Mesodermal cell (in vitro differentiated cells): ENCODE data around the gene PERCC1.

Source experiments
- H3K27ac ChIP-seq: 2 replicates; pipeline ENCODE4 v1.7.0; 2013; ENCODE audit warnings: mild to moderate bottlenecking, low read depth, low read length, moderate library complexity; ENCODE audit not compliant: severe bottlenecking
- H3K36me3 ChIP-seq: 2 replicates; pipeline ENCODE4 v1.7.1; 2013; ENCODE audit warnings: mild to moderate bottlenecking, low read length, moderate library complexity; ENCODE audit not compliant: control insufficient read depth, insufficient read depth
- H3K4me1 ChIP-seq: one replicate; pipeline ENCODE4 v1.7.1; 2013; ENCODE audit warnings: mild to moderate bottlenecking, low read length; ENCODE audit not compliant: insufficient read depth, control insufficient read depth, poor library complexity, severe bottlenecking
- H3K4me3 ChIP-seq: 2 replicates; pipeline ENCODE4 v1.7.0; 2013; ENCODE audit warnings: low read length, control low read depth, mild to moderate bottlenecking; ENCODE audit not compliant: insufficient read depth, poor library complexity, severe bottlenecking; ENCODE audit errors: extremely low read depth
- H3K9me3 ChIP-seq: 2 replicates; pipeline ENCODE4 v1.7.1; 2013; ENCODE audit warnings: mild to moderate bottlenecking, low read length, moderate library complexity; ENCODE audit not compliant: control insufficient read depth
- WGBS, 2 experiments: methylation state at CpG; one replicate each; pipeline ENCODE4 v1.1.5; 2013; ENCODE audit warnings: missing lambda C conversion rate in 2 of 2; ENCODE audit not compliant: insufficient coverage in 2 of 2; 5-methylcytosine and 5-hydroxymethylcytosine counted together

Gene PERCC1

GRCh38 chr16:1395444-1396031, 35.3 kb upstream of the PERCC1 start:
- 96 to 97% methylated on average over 21 to 22 of the region's 22 CpGs for WGBS, 2 experiments
- no peak overlapping the region for H3K27ac ChIP-seq
- H3K4me3 ChIP-seq: no peak overlapping the region
- H3K4me1 ChIP-seq: no peaks in the 10 kb centered on the region
- no peaks in the 10 kb centered on the region for H3K9me3 ChIP-seq
- H3K36me3 ChIP-seq: peaks cover 15% of the 10 kb centered on the region

- Histone ChIP-seq H3K27ac (no peak overlapping the region), H3K9me3 (no peaks in the 10 kb centered on the region), H3K36me3 (peaks cover 30% of the 10 kb centered on the region), H3K4me1 (no peaks in the 10 kb centered on the region), H3K4me3 (no peak overlapping the region)
- WGBS, 2 experiments: 96 to 97% methylated on average over 16 to 18 of the region's 21 CpGs
These were observed 33.1 kb upstream of the PERCC1 start for GRCh38 chr16:1397779-1398178.

GRCh38 chr16:1398351-1398750, 32.5 kb upstream of the PERCC1 start:
- 97 to 99% methylated on average over 5 to 9 of the region's 9 CpGs for WGBS, 2 experiments
- Histone ChIP-seq H3K27ac (no peak overlapping the region), H3K4me1 (no peaks in the 10 kb centered on the region), H3K36me3 (peaks cover 24% of the 10 kb centered on the region), H3K9me3 (no peaks in the 10 kb centered on the region), H3K4me3 (no peak overlapping the region)

- H3K9me3 ChIP-seq: no peaks in the 10 kb centered on the region
- 97% methylated on average over 35 to 37 of the region's 38 CpGs for WGBS, 2 experiments
- H3K27ac ChIP-seq: no peak overlapping the region
- peaks cover 19% of the 10 kb centered on the region for H3K36me3 ChIP-seq
- no peak overlapping the region for H3K4me3 ChIP-seq
- H3K4me1 ChIP-seq: no peaks in the 10 kb centered on the region
These were observed 31.9 kb upstream of the PERCC1 start for GRCh38 chr16:1398826-1399581.

GRCh38 chr16:1401061-1401757, 29.7 kb upstream of the PERCC1 start:
- H3K27ac ChIP-seq: no peak overlapping the region
- no peaks in the 10 kb centered on the region for H3K4me1 ChIP-seq
- H3K9me3 ChIP-seq: no peaks in the 10 kb centered on the region
- peaks cover 18% of the 10 kb centered on the region for H3K36me3 ChIP-seq
- 94 to 96% methylated on average over 27 to 28 of the region's 29 CpGs for WGBS, 2 experiments
- H3K4me3 ChIP-seq: no peak overlapping the region

GRCh38 chr16:1401758-1402154, 29.1 kb upstream of the PERCC1 start:
- WGBS, 2 experiments: 87 to 96% methylated on average over 13 of the region's 13 CpGs
- Histone ChIP-seq H3K27ac (no peak overlapping the region), H3K36me3 (peaks cover 18% of the 10 kb centered on the region), H3K4me3 (no peak overlapping the region), H3K4me1 (no peaks in the 10 kb centered on the region), H3K9me3 (no peaks in the 10 kb centered on the region)

GRCh38 chr16:1403036-1403435, 27.8 kb upstream of the PERCC1 start:
- no peak overlapping the region for H3K27ac ChIP-seq
- no peaks in the 10 kb centered on the region for H3K4me1 ChIP-seq
- H3K36me3 ChIP-seq: peaks cover 18% of the 10 kb centered on the region
- no peaks in the 10 kb centered on the region for H3K9me3 ChIP-seq
- WGBS, 2 experiments: 95 to 97% methylated on average over 17 to 22 of the region's 22 CpGs
- no peak overlapping the region for H3K4me3 ChIP-seq

- Histone ChIP-seq H3K36me3 (peaks cover 18% of the 10 kb centered on the region), H3K4me1 (peaks cover 4% of the 10 kb centered on the region), H3K4me3 (no peak overlapping the region), H3K9me3 (no peaks in the 10 kb centered on the region), H3K27ac (no peak overlapping the region)
- WGBS, 2 experiments: 88 to 96% methylated on average over 13 to 14 of the region's 14 CpGs
These were observed 27.1 kb upstream of the PERCC1 start for GRCh38 chr16:1403733-1404132.

GRCh38 chr16:1407753-1408152, 23.1 kb upstream of the PERCC1 start:
- peaks cover 16% of the 10 kb centered on the region for H3K36me3 ChIP-seq
- WGBS, 2 experiments: 65 to 70% methylated on average over 10 to 11 of the region's 11 CpGs
- peak overlapping the region; percentile 53 for H3K4me3 ChIP-seq
- H3K9me3 ChIP-seq: no peaks in the 10 kb centered on the region
- peaks cover 4% of the 10 kb centered on the region for H3K4me1 ChIP-seq
- no peak overlapping the region for H3K27ac ChIP-seq

GRCh38 chr16:1408171-1408837, 22.6 kb upstream of the PERCC1 start:
- 1 to 3% methylated on average over 29 to 31 of the region's 42 CpGs for WGBS, 2 experiments
- H3K4me3 ChIP-seq: peak overlapping the region; percentile 53
- H3K36me3 ChIP-seq: peaks cover 18% of the 10 kb centered on the region
- peak overlapping the region; percentile 59 for H3K27ac ChIP-seq
- H3K9me3 ChIP-seq: no peaks in the 10 kb centered on the region
- H3K4me1 ChIP-seq: peaks cover 4% of the 10 kb centered on the region
